OCI-LY1 (cell line): ENCODE data around the gene TRAPPC14.
"Not testable (repeated sequence)": the region's sequence is repeated elsewhere in the genome, so short reads cannot be mapped to it uniquely, and the experiment has no call there.

Experiments
- H2AFZ ChIP-seq: fragments of 200-600 bp; sonication (generic), shearing (Covaris generic); 2 replicates; pipeline ENCODE4 v1.6.0; 2014; ENCODE audit warnings: antibody characterized with exemption, mild to moderate bottlenecking, low read length
- H3F3A ChIP-seq: fragments of 200-600 bp; sonication (generic), shearing (Covaris generic); 2 replicates; pipeline ENCODE4 v1.6.0; 2014; ENCODE audit warnings: mild to moderate bottlenecking, antibody characterized with exemption, low read length, moderate library complexity; ENCODE audit not compliant: insufficient read depth
- H3K27ac ChIP-seq: fragments of 200-600 bp; sonication (generic); 2 replicates; pipeline ENCODE4 v1.5.1; 2014; ENCODE audit warnings: low read length, mixed run types, mild to moderate bottlenecking, low read depth; ENCODE audit not compliant: poor library complexity, severe bottlenecking
- H3K27me3 ChIP-seq: fragments of 200-600 bp; sonication (generic); 2 replicates; pipeline ENCODE4 v1.6.0; 2014; ENCODE audit warnings: antibody characterized with exemption, mild to moderate bottlenecking, low read length, moderate library complexity; ENCODE audit not compliant: insufficient read depth
- H3K36me3 ChIP-seq: fragments of 200-600 bp; sonication (generic); 2 replicates; pipeline ENCODE4 v1.6.1; 2014; ENCODE audit warnings: mild to moderate bottlenecking, antibody characterized with exemption, low read length, moderate library complexity, mixed read lengths; ENCODE audit not compliant: insufficient read depth
- H3K4me1 ChIP-seq: fragments of 200-600 bp; sonication (generic); 2 replicates; pipeline ENCODE4 v1.5.1; 2014; ENCODE audit warnings: mild to moderate bottlenecking, low read length, moderate library complexity; ENCODE audit not compliant: insufficient read depth, severe bottlenecking
- H3K4me2 ChIP-seq: fragments of 200-600 bp; sonication (generic), shearing (Covaris generic); 2 replicates; pipeline ENCODE4 v1.6.1; 2014; ENCODE audit warnings: low read length
- H3K4me3 ChIP-seq: fragments of 200-600 bp; sonication (generic); 2 replicates; pipeline ENCODE4 v1.5.1; 2014; ENCODE audit warnings: low read length, low read depth, mild to moderate bottlenecking, mixed read lengths; ENCODE audit not compliant: poor library complexity, severe bottlenecking
- H3K79me2 ChIP-seq: fragments of 200-600 bp; shearing (Covaris generic); 2 replicates; pipeline ENCODE4 v1.6.1; 2016; ENCODE audit warnings: mixed run types, low read length, mixed read lengths; ENCODE audit not compliant: insufficient read depth
- H3K9ac ChIP-seq: fragments of 200-600 bp; sonication (generic), shearing (Covaris generic); 2 replicates; pipeline ENCODE4 v1.6.1; 2014; ENCODE audit warnings: mild to moderate bottlenecking, low read length, mixed read lengths
- H3K9me2 ChIP-seq: fragments of 200-600 bp; sonication (generic), shearing (Covaris generic); 2 replicates; pipeline ENCODE4 v1.6.1; 2014; ENCODE audit warnings: low read depth, mild to moderate bottlenecking, low read length, mixed read lengths
- H3K9me3 ChIP-seq: fragments of 200-600 bp; shearing (Covaris generic); 2 replicates; pipeline ENCODE4 v1.6.1; 2014; ENCODE audit warnings: low read length, mixed read lengths
- H4K20me1 ChIP-seq: fragments of 200-600 bp; sonication (generic), shearing (Covaris generic); 2 replicates; pipeline ENCODE4 v1.6.0; 2016; ENCODE audit warnings: mild to moderate bottlenecking, low read length; ENCODE audit not compliant: insufficient read depth
- EZH2 ChIP-seq: fragments of 200-600 bp; sonication (generic), shearing (Covaris generic); IDR thresholded peaks from 2 replicates; pipeline ENCODE4 v1.8.0; 2017; ENCODE audit warnings: borderline replicate concordance, mixed run types, mild to moderate bottlenecking, antibody characterized with exemption, low read length, moderate library complexity, mixed read lengths
- TF ChIP-seq, protein P1 (sequence below): fragments of 200-600 bp; sonication (generic), shearing (Covaris generic); IDR thresholded peaks from 2 replicates; pipeline ENCODE4 v1.5.1; 2017; ENCODE audit warnings: mild to moderate bottlenecking, antibody characterized with exemption, low read length, moderate library complexity, mixed read lengths

Gene TRAPPC14

DNA sequence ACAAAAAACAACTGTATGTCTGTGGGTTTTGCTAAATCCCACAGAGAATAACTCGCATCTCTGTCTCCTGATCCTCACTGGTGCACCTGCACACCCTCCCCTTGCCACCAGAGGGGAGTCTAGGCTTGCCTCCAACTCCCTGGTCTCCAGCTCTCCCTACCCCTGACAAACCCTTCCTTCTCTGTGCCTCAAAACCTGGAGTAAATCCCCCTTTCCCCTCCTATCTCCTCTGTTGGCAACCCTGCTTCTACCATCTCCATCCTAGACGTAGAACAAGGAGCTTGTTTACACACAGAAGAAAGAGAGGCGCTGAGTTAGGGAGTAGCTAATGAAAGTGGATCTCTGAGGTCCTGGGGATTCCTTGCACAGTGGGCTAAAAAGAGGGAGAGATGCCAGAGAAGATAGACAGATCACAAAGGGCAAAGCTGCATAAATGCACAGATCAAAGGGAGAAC, 25.8 kb downstream of the TRAPPC14 start:
- H3F3A ChIP-seq, result no peaks in the 10 kb centered on the region
- H3K4me2 ChIP-seq, result no peak overlapping the region
- no peaks in the 10 kb centered on the region for H3K36me3 ChIP-seq
- H3K27me3 ChIP-seq, result no peaks in the 10 kb centered on the region
- no peaks in the 10 kb centered on the region for H3K79me2 ChIP-seq
- H3K9me2 ChIP-seq, result no peaks in the 10 kb centered on the region
- no peak overlapping the region for H2AFZ ChIP-seq
- H3K27ac ChIP-seq, result no peak overlapping the region
- no peak for TF ChIP-seq EZH2
- TF ChIP-seq, protein P1, sequence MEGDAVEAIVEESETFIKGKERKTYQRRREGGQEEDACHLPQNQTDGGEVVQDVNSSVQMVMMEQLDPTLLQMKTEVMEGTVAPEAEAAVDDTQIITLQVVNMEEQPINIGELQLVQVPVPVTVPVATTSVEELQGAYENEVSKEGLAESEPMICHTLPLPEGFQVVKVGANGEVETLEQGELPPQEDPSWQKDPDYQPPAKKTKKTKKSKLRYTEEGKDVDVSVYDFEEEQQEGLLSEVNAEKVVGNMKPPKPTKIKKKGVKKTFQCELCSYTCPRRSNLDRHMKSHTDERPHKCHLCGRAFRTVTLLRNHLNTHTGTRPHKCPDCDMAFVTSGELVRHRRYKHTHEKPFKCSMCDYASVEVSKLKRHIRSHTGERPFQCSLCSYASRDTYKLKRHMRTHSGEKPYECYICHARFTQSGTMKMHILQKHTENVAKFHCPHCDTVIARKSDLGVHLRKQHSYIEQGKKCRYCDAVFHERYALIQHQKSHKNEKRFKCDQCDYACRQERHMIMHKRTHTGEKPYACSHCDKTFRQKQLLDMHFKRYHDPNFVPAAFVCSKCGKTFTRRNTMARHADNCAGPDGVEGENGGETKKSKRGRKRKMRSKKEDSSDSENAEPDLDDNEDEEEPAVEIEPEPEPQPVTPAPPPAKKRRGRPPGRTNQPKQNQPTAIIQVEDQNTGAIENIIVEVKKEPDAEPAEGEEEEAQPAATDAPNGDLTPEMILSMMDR, result peak; percentile 99
- no peak overlapping the region for H3K9ac ChIP-seq
- H4K20me1 ChIP-seq, result no peaks in the 10 kb centered on the region
- peaks cover 16% of the 10 kb centered on the region for H3K4me1 ChIP-seq
- H3K4me3 ChIP-seq, result no peak overlapping the region
- no peaks in the 10 kb centered on the region for H3K9me3 ChIP-seq

DNA sequence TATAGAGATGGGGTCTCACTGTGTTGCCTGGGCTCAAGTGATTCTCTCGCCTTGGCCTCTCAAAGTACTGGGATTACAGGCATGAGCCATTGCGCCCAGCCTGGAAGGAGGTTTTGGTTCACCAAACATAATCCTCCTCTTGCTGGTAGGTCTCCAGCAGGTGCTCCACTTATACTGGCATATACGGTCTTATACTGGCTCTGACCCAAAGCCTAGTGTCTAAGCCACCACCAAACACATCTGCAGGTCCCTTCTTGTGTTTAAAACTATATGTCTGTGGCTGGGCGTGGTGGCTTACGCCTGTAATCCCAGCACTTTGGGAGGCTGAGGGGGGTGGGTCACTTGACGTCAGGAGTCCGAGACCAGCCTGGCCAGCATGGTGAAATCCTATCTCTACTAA, 26.4 kb downstream of the TRAPPC14 start:
- Histone ChIP-seq H3K4me1 (peaks cover 16% of the 10 kb centered on the region), H2AFZ (no peak overlapping the region), H3F3A (no peaks in the 10 kb centered on the region), H3K27me3 (no peaks in the 10 kb centered on the region), H3K27ac (no peak overlapping the region), H3K36me3 (no peaks in the 10 kb centered on the region), H3K4me3 (no peak overlapping the region), H4K20me1 (no peaks in the 10 kb centered on the region), H3K9ac (no peak overlapping the region), H3K4me2 (no peak overlapping the region), H3K79me2 (no peaks in the 10 kb centered on the region), H3K9me2 (no peaks in the 10 kb centered on the region), H3K9me3 (no peaks in the 10 kb centered on the region)
- TF ChIP-seq, protein P1, result no peak
- no peak for TF ChIP-seq EZH2

DNA sequence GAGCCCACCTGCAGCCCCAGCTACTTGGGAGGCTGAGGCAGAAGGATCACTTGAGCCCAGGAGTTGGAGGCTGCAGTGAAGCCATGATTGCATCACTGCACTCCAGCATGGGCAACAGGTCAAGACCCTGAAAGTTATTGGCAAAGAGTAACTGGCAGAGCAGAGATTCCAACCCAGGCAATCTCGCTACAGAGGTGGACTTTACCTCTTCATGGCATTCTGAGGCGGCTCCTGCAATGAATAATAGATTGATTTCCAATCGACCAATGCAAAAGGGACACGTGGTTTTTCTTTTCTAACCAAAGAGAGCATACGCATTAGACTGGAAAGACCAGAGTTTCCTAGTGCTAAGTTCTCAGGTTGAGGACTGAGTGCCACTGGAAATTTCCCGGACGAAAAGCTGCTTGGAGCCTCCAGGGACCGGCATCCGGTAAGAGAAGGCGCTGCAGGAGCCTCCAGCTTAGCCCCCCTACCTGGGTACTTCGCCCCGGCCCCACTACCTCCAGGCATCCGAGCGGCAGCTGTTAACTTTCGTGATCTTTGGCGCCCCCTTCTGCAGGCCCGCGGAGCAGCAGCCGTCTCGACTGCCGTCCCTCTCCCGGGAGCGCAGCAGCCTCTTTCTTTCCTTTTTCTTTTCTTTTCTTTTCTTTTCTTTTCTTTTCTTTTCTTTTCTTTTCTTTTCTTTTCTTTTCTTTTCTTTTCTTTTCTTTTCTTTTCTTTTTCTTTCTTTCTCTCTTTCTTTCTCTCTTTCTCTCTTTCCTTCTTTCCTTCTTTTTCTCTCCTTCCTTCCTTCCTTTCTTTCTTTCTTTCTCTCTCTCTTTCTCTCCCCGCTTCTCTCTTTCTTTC, 27.7 kb downstream of the TRAPPC14 start:
- H3F3A ChIP-seq, result no peaks in the 10 kb centered on the region
- no peak overlapping the region for H3K9ac ChIP-seq
- TF ChIP-seq, protein P1, result peak; percentile 85
- no peak for TF ChIP-seq EZH2
- peaks cover 18% of the 10 kb centered on the region for H3K4me1 ChIP-seq
- no peaks in the 10 kb centered on the region for H3K36me3 ChIP-seq
- no peaks in the 10 kb centered on the region for H3K9me2 ChIP-seq
- no peaks in the 10 kb centered on the region for H3K79me2 ChIP-seq
- H3K27me3 ChIP-seq, result no peaks in the 10 kb centered on the region
- no peaks in the 10 kb centered on the region for H3K9me3 ChIP-seq
- no peak overlapping the region for H2AFZ ChIP-seq
- H3K4me3 ChIP-seq, result no peak overlapping the region
- no peak overlapping the region for H3K27ac ChIP-seq
- H4K20me1 ChIP-seq, result no peaks in the 10 kb centered on the region
- H3K4me2 ChIP-seq, result peak overlapping the region; percentile 26; the same call in 1 of the 2 replicates

DNA sequence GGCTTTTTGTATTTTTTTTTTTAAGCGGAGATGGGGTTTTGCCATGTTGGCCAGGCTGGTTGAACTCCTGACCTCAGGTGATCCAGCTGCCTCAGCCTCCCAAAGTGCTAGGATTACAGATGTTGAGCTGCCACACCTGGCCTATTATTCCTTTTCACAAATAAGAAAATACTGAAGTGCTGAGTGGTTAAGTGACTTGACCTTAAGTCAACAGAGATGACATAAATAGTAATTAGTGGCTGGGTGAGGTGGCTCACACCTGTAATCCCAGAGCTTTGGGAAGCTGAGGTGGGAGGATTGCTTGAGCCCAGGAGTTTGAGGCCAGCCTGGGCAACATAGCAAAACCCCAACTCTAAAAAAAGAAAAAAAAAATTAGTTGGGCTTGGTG, 28.3 kb downstream of the TRAPPC14 start:
- H3K4me1 ChIP-seq, result peaks cover 24% of the 10 kb centered on the region

More for the DNA sequence above, 28.3 kb downstream of the TRAPPC14 start:
- H3K9me2 ChIP-seq, H3K4me3 ChIP-seq, H3K9me3 ChIP-seq, H3K27ac ChIP-seq, H3F3A ChIP-seq, H3K79me2 ChIP-seq, H3K4me2 ChIP-seq, H2AFZ ChIP-seq, H3K36me3 ChIP-seq, H3K27me3 ChIP-seq, H3K9ac ChIP-seq, H4K20me1 ChIP-seq: not testable (repeated sequence)
